GM11168 (cell line): Measurements from ENCODE around the gene THADA.
"Not testable (repeated sequence)": the region's sequence is repeated elsewhere in the genome, so short reads cannot be mapped to it uniquely, and the experiment has no call there.

Experiments used
- in situ Hi-C: fragments of 300-500 bp; cut with MboI; formaldehyde crosslinking; loops from one replicate; pipeline ENCODE4 v1.12.0; 2022; ENCODE audit warnings: low sequenced_read_pairs; ENCODE audit not compliant: unreplicated experiment

The THADA gene

DNA sequence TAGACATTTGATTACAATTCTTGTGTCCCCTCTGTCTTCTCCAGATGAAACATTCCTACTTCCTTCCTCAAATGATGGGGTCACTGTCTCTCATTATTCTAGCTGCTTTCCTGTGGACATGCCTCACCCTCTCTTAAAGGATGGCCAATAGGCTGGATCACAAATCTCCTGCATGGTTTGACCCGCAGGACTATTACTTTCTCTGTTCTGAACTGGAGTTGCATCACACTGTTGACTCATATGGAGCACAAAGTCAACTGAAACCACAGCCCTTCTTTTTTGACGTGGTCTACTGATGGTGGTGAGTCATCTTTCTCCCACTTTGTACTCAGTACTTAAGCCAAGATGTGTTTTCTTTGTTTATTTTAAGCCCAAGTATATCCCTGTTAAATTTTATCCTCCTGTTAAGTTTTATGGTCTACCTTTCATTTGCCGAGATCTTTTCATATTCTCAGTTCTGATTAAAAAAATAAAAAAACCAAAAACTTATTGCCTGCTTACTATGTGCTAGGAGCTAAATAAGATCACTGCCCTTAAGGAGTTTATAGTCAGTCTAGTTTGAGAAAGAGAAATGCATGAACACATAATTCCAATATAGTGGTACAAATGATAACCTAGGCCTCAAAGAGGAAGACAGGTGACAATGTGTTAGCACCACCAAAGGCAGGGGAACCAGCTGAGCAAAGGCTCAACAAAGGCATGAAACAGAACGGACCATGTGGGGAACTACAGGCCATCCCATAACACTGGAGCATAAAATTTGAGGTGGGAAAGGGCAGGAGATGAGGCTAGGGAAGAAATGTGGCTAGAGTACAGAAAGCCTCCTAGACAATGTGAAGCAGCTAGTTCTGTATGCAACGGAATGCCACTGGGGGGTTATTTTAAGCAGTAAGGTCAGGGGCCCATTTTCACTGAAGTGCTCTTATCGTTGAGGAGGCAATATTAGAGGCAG lies 301.8 kb downstream of the THADA start:
- in situ Hi-C loops, result no loop called here

DNA sequence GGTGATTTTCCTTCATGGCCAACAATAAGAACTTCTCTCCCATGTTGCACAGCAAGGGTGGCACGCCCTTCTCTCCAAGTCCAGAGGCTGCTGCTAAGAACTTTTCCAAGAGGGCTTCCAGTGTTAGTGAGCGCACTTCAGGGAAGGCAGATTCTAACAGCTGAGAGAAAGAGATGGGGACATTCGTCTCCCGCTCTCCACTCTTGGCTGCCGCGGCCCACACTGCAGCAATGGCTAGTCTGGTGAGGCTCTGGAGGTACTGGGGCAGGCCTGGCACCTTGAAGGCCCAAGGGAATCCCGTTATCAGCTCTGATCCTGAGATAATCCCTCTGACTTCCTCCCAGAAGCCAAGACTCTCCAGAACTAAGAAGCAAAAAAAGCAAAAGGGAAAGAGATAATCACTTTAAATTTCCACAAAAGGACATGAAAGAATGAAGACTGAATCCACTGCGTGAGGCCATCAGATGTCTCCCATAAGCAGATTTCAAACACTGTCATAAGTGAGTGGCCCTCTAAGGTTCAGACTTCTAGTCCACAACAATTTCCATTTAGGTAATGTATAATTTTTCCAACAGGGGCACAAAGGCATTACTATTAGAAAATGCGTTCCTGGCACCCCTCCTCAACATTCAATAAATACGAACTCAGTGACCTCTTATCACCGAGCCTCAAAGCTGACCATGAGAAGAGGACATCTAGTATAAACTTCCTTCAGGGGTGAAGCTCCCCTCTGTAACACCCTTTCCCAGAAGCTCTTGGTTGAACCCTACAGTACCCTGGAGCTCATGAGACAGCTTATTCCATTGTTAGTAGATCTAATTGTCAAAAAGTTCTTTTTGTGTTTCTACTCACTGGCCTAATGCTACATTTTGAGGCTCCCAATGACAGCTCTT lies 302.7 kb downstream of the THADA start:
- in situ Hi-C loops, result no loop called here

DNA sequence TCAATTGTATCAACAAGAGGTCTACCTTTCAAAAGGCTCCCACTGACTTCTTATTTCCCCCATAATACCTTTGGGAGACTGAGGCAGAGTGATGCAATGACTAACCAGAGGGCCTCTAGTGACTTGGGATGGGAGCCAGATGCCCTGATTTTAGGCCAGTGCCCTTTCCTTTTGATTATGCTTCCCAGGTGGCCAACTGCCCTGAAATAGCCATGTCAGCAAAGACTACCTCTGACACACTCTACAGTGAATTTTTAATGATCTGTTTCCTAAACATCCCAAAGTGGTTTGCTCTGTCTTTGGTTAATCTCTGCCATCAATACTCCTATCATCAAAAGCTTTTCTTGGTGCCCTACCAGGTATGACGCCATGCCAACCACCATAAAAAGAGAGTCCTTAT lies 303.5 kb downstream of the THADA start:
- in situ Hi-C loops, result no loop called here

DNA sequence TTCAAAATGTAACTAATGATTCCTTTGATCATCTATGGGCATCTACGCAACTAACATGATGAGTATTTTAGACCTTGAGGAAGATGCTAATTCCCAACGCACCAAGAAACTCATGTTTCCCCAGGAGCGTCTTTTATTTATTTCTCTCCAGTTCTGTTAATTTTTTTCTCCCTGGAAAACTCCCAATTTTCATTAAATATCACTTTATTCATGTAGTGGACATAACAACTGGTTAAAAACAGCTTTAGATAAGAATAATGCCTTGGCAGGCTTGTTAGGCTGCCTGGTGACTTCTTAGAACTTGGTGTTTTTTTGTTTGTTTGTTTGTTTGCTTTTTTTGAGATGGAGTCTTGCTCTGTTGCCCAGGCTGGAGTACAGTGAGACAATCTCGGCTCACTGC lies 306.5 kb downstream of the THADA start:
- in situ Hi-C loops, result no loop called here

DNA sequence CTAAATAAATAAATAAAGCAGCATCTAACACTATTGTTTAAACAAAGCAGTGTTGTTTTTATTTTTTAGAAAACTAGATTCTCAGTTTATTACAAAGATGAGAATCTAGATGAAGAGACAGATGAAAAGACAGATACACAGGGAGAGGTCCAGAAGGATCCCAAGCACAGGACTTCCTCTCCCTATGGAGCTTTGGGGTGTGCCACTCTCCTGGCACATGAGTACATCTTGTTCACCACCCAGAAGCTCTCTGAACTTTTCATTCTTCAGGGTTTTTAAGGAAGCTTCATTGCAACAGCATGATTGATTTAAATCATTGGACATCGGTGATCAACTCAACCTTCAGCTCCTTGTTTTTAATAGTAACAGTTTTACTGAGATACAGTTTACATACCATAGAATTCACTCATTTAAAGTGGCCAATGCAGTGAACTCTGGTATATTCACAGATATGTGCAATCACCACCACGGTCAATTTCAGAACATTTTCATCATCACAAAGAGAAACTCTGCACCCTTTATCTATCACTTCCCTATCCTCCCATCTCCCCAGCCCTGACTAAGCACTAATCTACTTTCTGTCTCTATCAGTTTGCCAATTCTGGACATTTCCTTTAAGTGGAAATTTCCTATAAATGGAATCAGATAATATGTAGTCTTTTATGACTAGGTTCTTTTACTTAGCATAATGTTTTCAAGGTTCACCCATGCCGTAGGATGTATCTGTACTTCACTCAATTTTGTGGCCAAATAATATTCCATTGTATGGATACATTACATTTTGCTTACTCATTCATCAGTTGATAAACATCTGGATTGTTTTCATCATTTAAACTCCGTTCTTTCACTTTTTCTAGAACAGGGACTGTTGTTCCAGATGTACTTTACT lies 307.2 kb downstream of the THADA start:
- in situ Hi-C loops, result no loop called here

DNA sequence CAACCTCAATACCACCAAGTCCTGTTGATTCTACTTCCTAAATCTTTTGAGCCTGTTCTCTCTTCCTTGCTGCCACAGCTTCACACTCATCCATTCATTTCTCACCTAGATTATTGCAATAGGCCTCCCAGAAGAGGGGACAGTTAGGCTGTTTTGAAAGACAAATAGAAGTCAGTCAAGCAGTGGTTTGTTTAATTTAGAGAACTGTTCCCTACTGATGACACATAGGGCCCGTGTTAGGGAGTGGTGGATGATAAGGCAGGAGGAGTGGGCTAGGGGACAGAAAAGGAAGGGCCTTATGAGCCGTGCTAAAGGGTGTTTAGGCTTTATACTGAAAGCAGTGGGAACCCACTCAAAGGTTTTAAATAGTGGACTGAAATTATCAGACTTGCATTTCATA lies 309.9 kb downstream of the THADA start:
- in situ Hi-C loops, result no loop called here

DNA sequence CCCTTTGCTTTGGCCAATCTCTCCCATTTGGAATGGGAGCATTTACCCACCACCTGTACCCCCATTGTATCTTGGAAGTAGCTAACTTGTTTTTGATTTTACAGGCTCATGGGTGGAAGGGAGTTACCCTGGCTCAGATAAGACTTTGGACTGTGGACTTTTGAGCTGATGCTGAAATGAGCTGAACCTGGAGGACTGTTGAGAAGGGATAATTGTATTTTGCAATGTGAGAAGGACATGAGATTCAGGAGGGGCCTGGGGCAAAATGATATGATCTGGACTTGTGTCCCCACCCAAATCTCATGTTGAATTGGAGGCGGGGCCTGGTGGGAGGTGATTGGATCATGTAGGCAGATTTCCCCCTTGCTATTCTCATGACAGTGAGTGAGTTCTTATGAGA lies 310.9 kb downstream of the THADA start:
- in situ Hi-C loops, result no loop called here

DNA sequence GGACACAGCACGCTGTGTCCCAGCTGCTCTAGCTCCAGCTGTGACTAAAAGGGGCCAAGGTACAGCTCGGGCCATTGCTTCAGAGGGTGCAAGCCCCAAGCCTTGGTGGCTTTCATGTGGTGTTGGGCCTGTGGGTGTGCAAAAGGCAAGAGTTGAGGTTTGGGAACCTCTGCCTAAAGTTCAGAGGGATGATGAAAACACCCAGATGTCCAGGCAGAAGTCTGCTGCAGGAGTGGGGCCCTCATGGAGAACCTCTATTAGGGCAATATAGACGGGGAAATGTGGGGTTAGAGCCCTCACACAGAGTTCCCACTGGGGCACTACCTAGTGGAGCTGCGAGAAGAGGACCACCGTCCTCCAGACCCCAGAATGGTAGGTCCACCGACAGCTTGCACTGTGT lies 311.5 kb downstream of the THADA start:
- in situ Hi-C loops, result not testable (repeated sequence)

DNA sequence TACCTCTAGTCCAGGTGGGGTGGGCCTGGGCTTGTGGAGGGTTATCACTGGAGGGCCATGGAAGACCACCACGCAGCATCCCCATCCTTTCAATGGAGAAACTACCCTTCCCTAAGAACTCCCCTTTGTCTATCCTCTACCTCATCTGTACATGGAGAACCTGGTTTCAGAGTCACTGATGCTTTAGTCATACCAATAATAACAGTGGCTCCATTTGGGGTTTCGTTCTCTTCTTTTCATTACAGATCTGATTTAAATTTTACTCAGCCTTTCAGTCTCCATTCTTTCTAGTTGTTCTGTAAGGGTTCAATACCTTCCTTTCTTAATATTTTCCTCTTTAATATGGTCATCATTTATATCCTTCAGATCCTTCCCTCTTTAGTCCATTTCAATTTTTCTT lies 314.8 kb downstream of the THADA start:
- in situ Hi-C loops, result no loop called here

DNA sequence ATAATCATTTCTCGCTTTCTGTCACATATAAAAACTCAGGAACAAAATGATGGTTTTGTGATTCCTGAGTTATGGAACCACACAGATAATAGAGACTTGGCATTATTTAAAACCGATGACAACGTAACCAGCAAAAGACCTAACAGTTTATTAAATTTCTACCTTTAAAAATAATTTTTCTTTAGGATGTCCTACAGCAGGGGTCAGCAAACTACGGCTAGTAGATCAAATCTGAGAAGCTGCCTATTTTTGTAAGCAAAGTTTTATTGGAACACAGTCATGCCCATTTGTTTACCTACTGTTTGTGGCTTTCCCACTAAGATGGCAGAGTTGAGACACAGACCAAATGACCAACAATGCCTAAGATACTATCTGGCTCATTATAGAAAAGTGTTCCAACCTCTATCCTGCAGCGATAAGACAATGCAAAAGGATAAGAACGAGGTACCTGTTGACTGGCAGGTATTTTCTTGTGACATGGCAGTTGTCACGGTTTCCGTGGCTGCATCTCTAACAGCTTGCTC lies 316.5 kb downstream of the THADA start:
- in situ Hi-C loops, result no loop called here

DNA sequence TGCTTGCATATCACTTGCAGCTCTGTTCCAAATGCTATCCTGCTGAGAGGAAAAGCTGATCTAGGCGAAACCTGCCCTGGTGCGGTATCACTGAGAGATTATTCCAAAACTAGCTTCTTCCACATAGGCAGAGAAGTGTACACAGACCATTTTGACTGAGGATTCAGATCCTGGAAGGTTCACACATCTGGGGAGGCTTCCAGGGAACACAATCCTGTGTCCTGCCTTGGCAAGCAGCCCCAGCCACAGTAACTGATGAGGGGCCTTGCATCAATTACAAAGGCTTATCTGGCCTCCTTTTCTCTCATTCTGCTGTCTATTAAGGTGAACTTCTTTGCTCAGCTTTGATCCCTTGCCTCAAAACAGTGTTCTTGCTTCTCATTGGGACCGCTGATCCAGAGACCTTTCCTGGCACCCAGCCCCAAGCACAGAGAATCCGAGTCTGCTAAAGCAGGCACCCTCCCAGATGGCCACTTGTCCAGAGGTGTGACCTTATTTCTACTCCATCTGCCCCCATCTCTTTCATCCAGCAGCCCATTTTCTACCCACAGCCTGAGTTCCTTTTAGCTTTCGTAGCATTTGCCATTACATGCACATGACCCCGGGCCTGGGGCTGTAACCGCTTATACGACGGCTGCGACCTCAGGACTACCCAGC lies 317.1 kb downstream of the THADA start:
- in situ Hi-C loops, result no loop called here

DNA sequence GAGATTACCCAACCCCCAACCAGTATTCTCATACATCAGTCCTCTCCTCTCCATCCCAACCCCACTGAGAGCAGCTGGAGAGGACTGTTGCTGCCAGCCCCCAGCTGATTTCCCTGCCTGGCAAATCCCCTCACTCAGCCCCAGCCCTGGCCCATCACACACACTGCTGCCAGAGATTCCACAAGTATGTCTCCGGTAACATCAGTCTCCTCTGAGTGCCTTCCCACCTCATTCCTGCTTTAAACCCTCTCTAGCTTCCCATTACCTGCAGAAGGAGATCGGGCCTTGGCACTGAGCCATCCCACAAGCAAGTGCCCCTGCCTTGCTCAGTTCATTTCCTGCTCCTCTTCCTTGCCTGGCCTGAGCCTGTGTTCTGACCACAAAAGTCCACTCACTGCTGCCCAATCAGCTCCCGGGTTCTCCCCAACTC lies 318.9 kb downstream of the THADA start:
- in situ Hi-C loops, result no loop called here

DNA sequence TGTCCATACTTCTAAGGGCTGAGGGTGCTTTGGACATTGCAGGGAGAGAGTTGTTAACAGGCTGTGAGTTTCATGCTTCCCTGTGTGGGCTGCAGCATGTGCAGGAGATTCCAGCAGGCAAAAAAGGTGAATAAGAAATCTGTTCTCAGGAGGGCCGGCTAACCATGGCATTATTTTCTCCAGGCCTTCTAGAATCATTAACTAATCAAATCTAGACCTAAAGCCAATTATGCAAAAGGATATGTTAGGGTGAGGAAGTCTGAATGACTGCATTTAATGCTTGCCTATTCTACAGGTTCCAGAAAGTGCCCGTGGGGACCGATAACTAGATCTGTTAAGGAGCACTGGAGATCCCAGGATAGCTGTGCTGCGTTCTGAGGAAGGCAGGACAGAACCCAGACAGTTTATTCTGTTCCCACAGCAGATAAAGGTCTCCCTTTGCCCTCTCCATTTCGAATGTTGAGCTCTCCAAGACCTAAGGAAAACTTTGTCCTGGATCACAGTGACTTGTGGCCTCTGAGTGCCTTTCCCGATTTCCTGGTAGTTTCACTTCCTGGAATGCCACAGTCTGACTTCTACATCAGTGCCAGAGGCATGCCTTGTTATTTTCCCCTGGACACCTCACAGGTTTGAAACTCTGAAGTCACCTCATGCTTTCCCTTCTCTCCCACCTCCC lies 319.4 kb downstream of the THADA start:
- in situ Hi-C loops, result no loop called here

DNA sequence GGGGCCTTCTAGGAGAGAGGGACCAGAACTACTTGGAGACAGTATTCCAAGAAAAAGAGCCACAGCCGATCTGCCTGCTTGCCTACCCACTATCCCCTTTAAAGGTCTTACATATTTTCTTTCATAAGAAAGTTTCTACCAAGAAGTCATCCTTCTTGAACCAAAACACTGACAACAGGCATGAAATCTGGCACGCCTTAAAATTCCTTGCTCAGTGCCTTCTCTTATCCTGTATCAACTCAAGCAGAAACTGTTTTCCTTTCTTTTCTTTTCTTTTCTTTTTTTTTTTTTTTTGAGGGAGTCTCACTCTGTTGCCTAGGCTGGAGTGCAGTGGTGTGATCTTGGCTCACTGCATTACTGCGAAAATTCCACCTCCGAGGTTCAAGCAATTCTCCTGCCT lies 321.1 kb downstream of the THADA start:
- in situ Hi-C loops, result no loop called here

DNA sequence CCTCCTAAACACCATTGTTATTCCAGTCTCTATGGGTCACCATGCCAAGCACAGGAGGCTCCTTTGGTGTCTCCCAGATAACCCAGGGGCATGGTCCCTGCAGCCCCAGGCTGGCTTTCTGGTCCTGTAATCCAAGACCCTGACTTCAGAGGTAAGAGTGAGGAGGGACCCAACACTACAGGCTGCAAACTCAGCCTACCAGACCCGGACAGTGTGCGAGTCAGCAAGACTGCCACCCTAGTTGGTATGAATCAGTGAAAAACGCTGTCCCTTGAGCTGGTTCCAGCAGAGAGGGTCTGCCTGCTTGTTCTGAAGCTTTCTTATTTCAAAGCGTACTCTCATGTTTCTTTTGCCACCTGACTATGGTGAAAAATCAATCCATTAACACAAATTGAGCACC lies 321.8 kb downstream of the THADA start:
- in situ Hi-C loops, result no loop called here

DNA sequence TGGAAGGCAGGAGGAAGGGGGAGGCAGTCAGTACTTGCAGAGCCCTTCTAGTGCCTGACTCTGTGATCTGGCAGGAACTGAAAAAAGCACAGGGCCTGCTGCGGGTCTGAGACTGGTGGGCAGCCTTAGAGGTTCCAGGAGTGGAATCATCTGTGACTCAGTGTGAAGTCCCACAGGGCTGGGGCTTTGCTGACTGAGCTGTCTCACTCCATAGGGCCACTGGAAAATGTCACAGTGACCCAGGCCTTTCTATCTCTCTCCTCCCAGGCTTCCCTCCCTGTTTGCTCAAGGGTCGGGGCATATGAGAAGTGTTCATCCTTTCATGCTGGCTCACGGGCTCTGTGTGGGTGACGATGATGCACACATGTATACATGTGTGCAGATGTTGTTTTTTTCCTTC lies 322.3 kb downstream of the THADA start:
- in situ Hi-C loops, result no loop called here

DNA sequence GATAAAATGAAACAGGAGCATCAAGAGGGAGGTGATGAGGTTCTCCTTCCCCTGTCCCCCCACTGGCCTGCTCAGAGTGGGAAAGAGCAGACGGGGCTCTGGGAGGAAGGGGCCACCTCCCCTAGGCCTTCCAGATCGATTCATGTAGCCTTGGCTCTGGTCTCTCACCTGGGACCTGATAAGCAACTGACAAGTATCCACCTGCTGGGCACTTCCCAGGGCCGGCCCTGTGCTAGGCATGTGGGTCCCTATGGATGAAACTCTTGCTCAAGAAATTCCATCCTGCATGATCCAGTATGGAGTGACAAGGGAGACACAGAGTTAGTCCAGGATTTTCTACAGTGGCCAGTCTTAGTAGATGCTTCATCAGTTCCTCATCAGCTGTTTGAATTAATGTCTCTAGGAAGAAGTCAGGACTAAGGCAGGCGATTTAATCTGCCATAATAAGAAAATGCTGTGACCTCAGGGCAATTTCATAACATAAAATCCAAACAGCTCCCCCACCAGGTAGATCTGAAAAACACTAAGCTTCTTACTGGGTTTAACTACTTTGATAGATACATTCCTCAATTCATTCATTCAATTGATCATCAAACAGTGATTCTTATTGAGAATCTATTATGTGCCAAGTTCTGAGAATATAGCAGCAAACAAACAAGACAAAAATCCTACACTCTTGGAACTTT lies 324.8 kb downstream of the THADA start:
- in situ Hi-C loops, result no loop called here

DNA sequence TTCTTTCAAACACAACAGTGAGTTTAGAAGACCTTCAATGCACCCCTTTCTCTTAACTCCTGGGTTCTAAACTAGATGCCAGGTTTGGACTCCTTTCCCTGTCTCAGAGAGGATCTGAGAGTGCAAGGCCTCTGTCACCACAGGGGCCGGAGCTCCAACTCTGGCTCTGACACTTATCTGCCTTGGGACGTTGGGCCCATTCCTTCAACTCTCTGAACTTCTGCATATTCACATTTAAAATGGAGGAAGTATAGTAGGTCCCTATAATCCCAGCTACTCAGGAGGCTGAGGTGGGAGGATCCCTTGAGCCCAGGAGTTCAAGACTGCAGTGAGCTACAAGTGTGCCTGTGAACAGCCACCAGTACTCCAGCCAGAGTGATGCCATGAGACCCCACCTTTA lies 325.4 kb downstream of the THADA start:
- in situ Hi-C loops, result no loop called here
